Hepatocyte (in vitro differentiated cells): ENCODE results near the gene SETX. TPM values are rescaled to one million over a fixed set of nuclear protein-coding genes. Genes with fewer than 3 reads are reported as not detected.

Source experiments
- DNase-seq: peaks from one replicate; pipeline ENCODE4 v3.0.0-alpha.2; 2016; ENCODE audit warnings: low spot score
- H2AFZ ChIP-seq: fragments of 200-600 bp; sonication (generic); 2 replicates; pipeline ENCODE4 v1.6.0; 2016; ENCODE audit warnings: antibody characterized with exemption, mild to moderate bottlenecking
- H3K27ac ChIP-seq: fragments of 200-600 bp; sonication (generic); 2 replicates; pipeline ENCODE4 v1.5.1; 2016; ENCODE audit warnings: mild to moderate bottlenecking
- H3K27me3 ChIP-seq: fragments of 200-600 bp; sonication (generic); 2 replicates; pipeline ENCODE4 v1.6.1; 2016
- H3K36me3 ChIP-seq: fragments of 200-600 bp; sonication (generic); replicated peaks from 2 replicates; pipeline ENCODE4 v1.5.1; 2016; ENCODE audit warnings: low read depth; ENCODE audit not compliant: insufficient read depth
- H3K4me1 ChIP-seq: fragments of 200-600 bp; sonication (generic); 2 replicates; pipeline ENCODE4 v1.5.1; 2016; ENCODE audit warnings: mild to moderate bottlenecking, moderate library complexity; ENCODE audit not compliant: insufficient read depth
- H3K4me2 ChIP-seq: fragments of 200-600 bp; sonication (generic); 2 replicates; pipeline ENCODE4 v1.6.0; 2016
- H3K4me3 ChIP-seq: fragments of 200-600 bp; sonication (generic); 2 replicates; pipeline ENCODE4 v1.5.1; 2016; ENCODE audit warnings: mild to moderate bottlenecking
- H3K79me2 ChIP-seq: fragments of 200-600 bp; sonication (generic); 2 replicates; pipeline ENCODE4 v1.6.0; 2017; ENCODE audit warnings: mild to moderate bottlenecking
- H3K9me2 ChIP-seq: fragments of 200-600 bp; sonication (generic); replicated peaks from 2 replicates; pipeline ENCODE4 v1.6.0; 2017; ENCODE audit warnings: mild to moderate bottlenecking; ENCODE audit not compliant: insufficient read depth
- H3K9me3 ChIP-seq: fragments of 200-600 bp; sonication (generic); 2 replicates; pipeline ENCODE4 v1.5.1; 2016; ENCODE audit warnings: low read depth, mild to moderate bottlenecking
- H4K20me1 ChIP-seq: fragments of 200-600 bp; sonication (generic); 2 replicates; pipeline ENCODE4 v1.6.0; 2016; ENCODE audit warnings: mild to moderate bottlenecking; ENCODE audit not compliant: insufficient read depth, poor library complexity, severe bottlenecking
- CTCF ChIP-seq: fragments of 200-600 bp; sonication (generic); IDR thresholded peaks from 2 replicates; pipeline ENCODE4 v1.5.1; 2016; ENCODE audit warnings: antibody characterized with exemption, mild to moderate bottlenecking; ENCODE audit not compliant: poor library complexity
- EZH2 ChIP-seq: fragments of 200-600 bp; sonication (generic); IDR thresholded peaks from 2 replicates; pipeline ENCODE4 v1.6.1; 2016; ENCODE audit warnings: antibody characterized with exemption, mild to moderate bottlenecking, borderline replicate concordance
- EZH2phosphoT487 ChIP-seq: fragments of 200-600 bp; sonication (generic); IDR thresholded peaks from one replicate; pipeline ENCODE4 v1.6.1; 2018; ENCODE audit warnings: antibody characterized with exemption, mild to moderate bottlenecking, low read depth, moderate library complexity; ENCODE audit not compliant: unreplicated experiment, severe bottlenecking
- WGBS: methylation state at CpG from one replicate; pipeline ENCODE4 v1.1.6; 2016; ENCODE audit warnings: low lambda C conversion rate; ENCODE audit errors: missing lambda C conversion rate; 5-methylcytosine and 5-hydroxymethylcytosine counted together
- polyA plus RNA-seq: library from polyadenylated mRNA; unstranded; fragments of >200 nt; fragmentation: Nextera tagmentation; extraction: Ambion mirVana; gene quantifications from 2 replicates; pipeline ENCODE4 v1.2.1, GENCODE V29; 2016
- total RNA-seq: library from RNA; depleted of rRNA; stranded (reverse); fragments of >200 nt; gene quantifications from 2 replicates; pipeline ENCODE4 v1.2.3, GENCODE V29; 2014

Gene SETX
- total and polyA plus RNA-seq, 2 experiments from 2014 or later = 12.0 to 61.0 TPM

- H3K79me2 ChIP-seq = no peaks in the 10 kb centered on the region
- H3K27me3 ChIP-seq = no peaks in the 10 kb centered on the region
- H3K9me2 ChIP-seq = no peaks in the 10 kb centered on the region
- H4K20me1 ChIP-seq = no peaks in the 10 kb centered on the region
- H3K4me2 ChIP-seq = no peak overlapping the region
- no peak overlapping the region for H2AFZ ChIP-seq
- no peak for DNase-seq
- no peak overlapping the region for H3K27ac ChIP-seq
- H3K36me3 ChIP-seq = no peaks in the 10 kb centered on the region
- H3K4me1 ChIP-seq = no peaks in the 10 kb centered on the region
- TF ChIP-seq CTCF (no peak), EZH2 (no peak), EZH2phosphoT487 (no peak)
- no peaks in the 10 kb centered on the region for H3K9me3 ChIP-seq
- 83% methylated on average over 3 of the region's 3 CpGs for WGBS
- H3K4me3 ChIP-seq = no peak overlapping the region
Measured at GRCh38 chr9:132233138-132233537, 121.6 kb downstream of the SETX start.

- Histone ChIP-seq H2AFZ (no peak overlapping the region), H4K20me1 (no peaks in the 10 kb centered on the region), H3K36me3 (no peaks in the 10 kb centered on the region), H3K4me3 (no peak overlapping the region), H3K4me1 (no peaks in the 10 kb centered on the region), H3K9me3 (no peaks in the 10 kb centered on the region), H3K4me2 (no peak overlapping the region), H3K27ac (no peak overlapping the region), H3K79me2 (no peaks in the 10 kb centered on the region), H3K27me3 (no peaks in the 10 kb centered on the region), H3K9me2 (no peaks in the 10 kb centered on the region)
- 92% methylated on average over 2 of the region's 3 CpGs for WGBS
- TF ChIP-seq CTCF (no peak), EZH2phosphoT487 (no peak), EZH2 (no peak)
- DNase-seq = no peak
Measured at GRCh38 chr9:132232522-132232921, 122.3 kb downstream of the SETX start.

- 79% methylated on average over 15 of the region's 20 CpGs for WGBS
- no peaks in the 10 kb centered on the region for H3K9me2 ChIP-seq
Measured at GRCh38 chr9:132231019-132231701, 123.6 kb downstream of the SETX start.

More at GRCh38 chr9:132231019-132231701, 123.6 kb downstream of the SETX start:
- Histone ChIP-seq H3K27me3 (no peaks in the 10 kb centered on the region), H2AFZ (no peak overlapping the region), H3K9me3 (no peaks in the 10 kb centered on the region), H3K4me2 (no peak overlapping the region), H3K36me3 (no peaks in the 10 kb centered on the region), H3K4me1 (no peaks in the 10 kb centered on the region), H3K27ac (no peak overlapping the region), H3K79me2 (no peaks in the 10 kb centered on the region), H3K4me3 (no peak overlapping the region), H4K20me1 (no peaks in the 10 kb centered on the region)
- no peak for DNase-seq
- no peak for TF ChIP-seq CTCF
- no peak for TF ChIP-seq EZH2phosphoT487
- no peak for TF ChIP-seq EZH2
